Measurements from ENCODE around the gene SPDYA. TPM values are rescaled to one million over a fixed set of nuclear protein-coding genes. Genes with fewer than 3 reads are reported as not detected.

SPDYA gene
- total RNA-seq, 1 donor from 2014 or later, result 1.3 TPM

DNA sequence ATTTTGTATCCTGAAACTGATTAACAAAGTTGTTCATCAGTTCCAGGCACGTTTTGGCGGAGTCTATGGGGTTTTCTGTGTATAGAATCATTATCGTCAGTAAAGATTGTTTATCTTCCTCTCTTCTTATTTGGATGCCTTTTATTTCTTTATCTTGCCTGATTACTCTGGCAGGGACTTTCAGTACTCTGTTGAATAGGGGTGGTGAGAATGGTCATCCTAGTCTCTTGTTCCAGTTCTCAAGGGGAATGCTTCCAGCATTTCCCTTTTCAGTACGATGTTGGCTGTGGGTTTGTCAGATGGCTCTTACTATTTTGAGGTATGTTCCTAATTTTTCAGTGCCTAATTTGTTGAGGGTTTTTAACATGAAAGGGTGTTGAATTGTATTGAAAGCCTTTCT, 14.0 kb upstream of the SPDYA start:
- no peak overlapping the region for H3K27ac Mint-ChIP-seq (ENCODE audit: unreplicated experiment)
- TF ChIP-seq EZH2 (IDR thresholded peaks at IDR 0.05; ENCODE audit: insufficient read depth, low read length), result no peak
- TF ChIP-seq, protein P1, sequence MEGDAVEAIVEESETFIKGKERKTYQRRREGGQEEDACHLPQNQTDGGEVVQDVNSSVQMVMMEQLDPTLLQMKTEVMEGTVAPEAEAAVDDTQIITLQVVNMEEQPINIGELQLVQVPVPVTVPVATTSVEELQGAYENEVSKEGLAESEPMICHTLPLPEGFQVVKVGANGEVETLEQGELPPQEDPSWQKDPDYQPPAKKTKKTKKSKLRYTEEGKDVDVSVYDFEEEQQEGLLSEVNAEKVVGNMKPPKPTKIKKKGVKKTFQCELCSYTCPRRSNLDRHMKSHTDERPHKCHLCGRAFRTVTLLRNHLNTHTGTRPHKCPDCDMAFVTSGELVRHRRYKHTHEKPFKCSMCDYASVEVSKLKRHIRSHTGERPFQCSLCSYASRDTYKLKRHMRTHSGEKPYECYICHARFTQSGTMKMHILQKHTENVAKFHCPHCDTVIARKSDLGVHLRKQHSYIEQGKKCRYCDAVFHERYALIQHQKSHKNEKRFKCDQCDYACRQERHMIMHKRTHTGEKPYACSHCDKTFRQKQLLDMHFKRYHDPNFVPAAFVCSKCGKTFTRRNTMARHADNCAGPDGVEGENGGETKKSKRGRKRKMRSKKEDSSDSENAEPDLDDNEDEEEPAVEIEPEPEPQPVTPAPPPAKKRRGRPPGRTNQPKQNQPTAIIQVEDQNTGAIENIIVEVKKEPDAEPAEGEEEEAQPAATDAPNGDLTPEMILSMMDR (IDR thresholded peaks at IDR 0.05; ENCODE audit: insufficient read depth, low read depth, low read length), result no peak
- peaks cover 3% of the 10 kb centered on the region for H3K9me3 Mint-ChIP-seq (ENCODE audit: unreplicated experiment)
- Histone ChIP-seq H3K27me3 (ENCODE audit: insufficient read depth, low read length) (no peaks in the 10 kb centered on the region), H3K4me1 (ENCODE audit: insufficient read depth, low read length) (no peaks in the 10 kb centered on the region), H4K20me1 (ENCODE audit: insufficient read depth, low read length) (peaks cover 48% of the 10 kb centered on the region), H3K36me3 (ENCODE audit: insufficient read depth, low read length) (peaks cover 39% of the 10 kb centered on the region), H3K27ac (ENCODE audit: low read depth, low read length) (no peak overlapping the region), H3K9me3 (ENCODE audit: insufficient read depth, low read depth, low read length) (peaks cover 3% of the 10 kb centered on the region), H3K79me2 (ENCODE audit: insufficient read depth, low read length) (peaks cover 72% of the 10 kb centered on the region), H3K9ac (ENCODE audit: low read length) (no peak overlapping the region), H2AFZ (ENCODE audit: low read depth, low read length) (no peak overlapping the region), H3K4me2 (ENCODE audit: low read length) (no peak overlapping the region), H3K4me3 (ENCODE audit: insufficient read depth, low read depth, low read length) (no peak overlapping the region)
- peaks cover 13% of the 10 kb centered on the region for H3K4me1 Mint-ChIP-seq (ENCODE audit: low read depth, unreplicated experiment)
- no peaks in the 10 kb centered on the region for H3K27me3 Mint-ChIP-seq (ENCODE audit: low read depth, unreplicated experiment)
- no peak overlapping the region for H3K4me3 Mint-ChIP-seq (ENCODE audit: unreplicated experiment)
- no peak for FAIRE-seq
- no peak for DNase-seq (ENCODE audit: low read depth)
- peaks cover 20% of the 10 kb centered on the region for H3K36me3 Mint-ChIP-seq (ENCODE audit: low read depth, unreplicated experiment)

- Mint-ChIP-seq H3K27me3 (ENCODE audit: low read depth, unreplicated experiment) (no peaks in the 10 kb centered on the region), H3K36me3 (ENCODE audit: low read depth, unreplicated experiment) (peaks cover 12% of the 10 kb centered on the region), H3K27ac (ENCODE audit: unreplicated experiment) (no peak overlapping the region), H3K4me3 (ENCODE audit: unreplicated experiment) (no peak overlapping the region), H3K9me3 (ENCODE audit: unreplicated experiment) (no peaks in the 10 kb centered on the region), H3K4me1 (ENCODE audit: low read depth, unreplicated experiment) (peaks cover 21% of the 10 kb centered on the region)
- Histone ChIP-seq H3K4me1 (ENCODE audit: insufficient read depth, low read length) (no peaks in the 10 kb centered on the region), H3K4me2 (ENCODE audit: low read length) (no peak overlapping the region), H3K27ac (ENCODE audit: low read depth, low read length) (no peak overlapping the region), H4K20me1 (ENCODE audit: insufficient read depth, low read length) (peaks cover 36% of the 10 kb centered on the region), H3K9ac (ENCODE audit: low read length) (no peak overlapping the region), H3K79me2 (ENCODE audit: insufficient read depth, low read length) (peaks cover 37% of the 10 kb centered on the region), H3K36me3 (ENCODE audit: insufficient read depth, low read length) (peaks cover 23% of the 10 kb centered on the region), H3K4me3 (ENCODE audit: insufficient read depth, low read depth, low read length) (no peak overlapping the region), H3K9me3 (ENCODE audit: insufficient read depth, low read depth, low read length) (no peaks in the 10 kb centered on the region), H3K27me3 (ENCODE audit: insufficient read depth, low read length) (no peaks in the 10 kb centered on the region), H2AFZ (ENCODE audit: low read depth, low read length) (no peak overlapping the region)
- DNase-seq (ENCODE audit: low read depth) (peak; percentile 34), FAIRE-seq (no peak)
- TF ChIP-seq EZH2 (IDR thresholded peaks at IDR 0.05; ENCODE audit: insufficient read depth, low read length), result no peak
- TF ChIP-seq, protein P1 (IDR thresholded peaks at IDR 0.05; ENCODE audit: insufficient read depth, low read depth, low read length), result no peak
These were observed 8.9 kb upstream of the SPDYA start for GRCh38 chr2:28801726-28802125.

DNA sequence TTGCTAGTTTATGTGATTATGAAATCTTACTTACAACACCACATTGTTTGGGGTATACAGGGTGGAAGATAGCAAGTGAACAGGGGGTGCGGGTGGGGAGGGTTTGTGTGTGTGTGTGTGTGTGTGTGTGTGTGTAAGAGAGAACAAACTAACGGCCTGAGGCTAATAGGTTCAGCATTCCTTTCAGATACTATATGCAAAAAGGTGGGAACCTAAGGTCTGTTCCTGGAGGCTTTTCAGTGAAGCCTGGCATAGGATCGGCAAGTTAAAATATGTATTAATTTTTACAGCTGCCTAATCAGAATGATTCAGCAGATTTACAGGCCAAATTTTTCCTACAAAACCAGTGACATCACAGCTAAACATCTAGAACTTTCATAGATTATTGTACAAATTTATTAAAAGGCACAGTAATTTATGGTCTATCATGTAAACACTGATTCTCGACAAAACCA, 7.6 kb upstream of the SPDYA start:
- H3K4me2 ChIP-seq (ENCODE audit: low read length), result no peak overlapping the region
- FAIRE-seq, result no peak
- H3K36me3 Mint-ChIP-seq (ENCODE audit: low read depth, unreplicated experiment), result peaks cover 10% of the 10 kb centered on the region
- H3K4me1 Mint-ChIP-seq (ENCODE audit: low read depth, unreplicated experiment), result peaks cover 14% of the 10 kb centered on the region
- DNase-seq (ENCODE audit: low read depth), result peak; percentile 38
- peaks cover 24% of the 10 kb centered on the region for H4K20me1 ChIP-seq (ENCODE audit: insufficient read depth, low read length)
- peak overlapping the region; percentile 34 for H3K27ac Mint-ChIP-seq (ENCODE audit: unreplicated experiment)
- peaks cover 23% of the 10 kb centered on the region for H3K36me3 ChIP-seq (ENCODE audit: insufficient read depth, low read length)
- H3K27me3 ChIP-seq (ENCODE audit: insufficient read depth, low read length), result no peaks in the 10 kb centered on the region
- peak overlapping the region; percentile 30 for H3K27ac ChIP-seq (ENCODE audit: low read depth, low read length)
- no peaks in the 10 kb centered on the region for H3K27me3 Mint-ChIP-seq (ENCODE audit: low read depth, unreplicated experiment)
- H3K4me3 ChIP-seq (ENCODE audit: insufficient read depth, low read depth, low read length), result no peak overlapping the region
- peak overlapping the region; percentile 57 for H3K4me3 Mint-ChIP-seq (ENCODE audit: unreplicated experiment)
- H3K9me3 Mint-ChIP-seq (ENCODE audit: unreplicated experiment), result no peaks in the 10 kb centered on the region
- no peaks in the 10 kb centered on the region for H3K4me1 ChIP-seq (ENCODE audit: insufficient read depth, low read length)
- no peak overlapping the region for H2AFZ ChIP-seq (ENCODE audit: low read depth, low read length)
- TF ChIP-seq EZH2 (IDR thresholded peaks at IDR 0.05; ENCODE audit: insufficient read depth, low read length), result no peak
- TF ChIP-seq, protein P1 (IDR thresholded peaks at IDR 0.05; ENCODE audit: insufficient read depth, low read depth, low read length), result no peak
- no peak overlapping the region for H3K9ac ChIP-seq (ENCODE audit: low read length)
- H3K79me2 ChIP-seq (ENCODE audit: insufficient read depth, low read length), result peaks cover 24% of the 10 kb centered on the region
- no peaks in the 10 kb centered on the region for H3K9me3 ChIP-seq (ENCODE audit: insufficient read depth, low read depth, low read length)

Measured in astrocyte (in vitro differentiated cells and primary cell).